ENCODE measurements around the gene RHOC. TPM values are rescaled to one million over a fixed set of nuclear protein-coding genes. Genes with fewer than 3 reads are reported as not detected.
A peak's percentile ranks its signal among the peaks of the same experiment; 100 is the strongest.

RHOC gene
- total RNA-seq, 5 donors from 2014 or later (not counting 1 experiment from before 2014, with no cell fraction given): 6.0 to 33.2 (median 12.1) TPM

GRCh38 chr1:112696578-112697314, 10.2 kb downstream of the RHOC start:
- Histone ChIP-seq H3K36me3 (ENCODE audit: control insufficient read depth in 2 of 2, extremely low read depth in 1 of 2, insufficient read depth in 1 of 2, low read length in 1 of 2) (peaks cover 6 to 73% of the 10 kb centered on the region in 2 donors), H3K4me1 (ENCODE audit: control insufficient read depth in 1 of 2, extremely low read depth in 1 of 2, insufficient read depth in 2 of 2, low read length in 2 of 2) (peaks cover 4 to 20% of the 10 kb centered on the region in 2 experiments), H3K9me3 (no peaks in the 10 kb centered on the region), H3K4me3 (ENCODE audit: control insufficient read depth in 1 of 2, extremely low read depth in 1 of 2, low read length in 1 of 2) (no peak overlapping the region), H3K27ac (ENCODE audit: low read length) (no peak overlapping the region), H3K27me3 (replicated peaks in 1 of 2; ENCODE audit: control insufficient read depth in 2 of 2, extremely low read depth in 1 of 2, insufficient read depth in 2 of 2, low read length in 1 of 2) (no peaks in the 10 kb centered on the region)
- H3K4me3 Mint-ChIP-seq: no peak overlapping the region
- ATAC-seq (replicated peaks in 1 of 4): no peak
- no peaks in the 10 kb centered on the region for H3K9me3 Mint-ChIP-seq
- H3K27ac Mint-ChIP-seq: peak overlapping the region in 1 of 2 donors; percentile 29
- WGBS (ENCODE audit: insufficient coverage): 100% methylated on average over 1 of the region's 7 CpGs
- no peaks in the 10 kb centered on the region for H3K27me3 Mint-ChIP-seq
- no peak for DNase-seq
- H3K36me3 Mint-ChIP-seq: peaks cover 38% of the 10 kb centered on the region
- CTCF ChIA-PET: interaction anchor here (0.6 to 0.9 kb wide), 4 partner anchors 11 to 306 kb away, joined by 3 to 7 read pairs (median 4); no protein-coding TSS in a partner anchor
- POLR2A ChIA-PET: interaction anchor here in 1 of 2 donors (0.6 kb wide), 1 partner anchor 987 kb away, joined by 3 read pairs; no protein-coding TSS in a partner anchor
- H3K4me1 Mint-ChIP-seq: peaks cover 23 to 29% (median 25%) of the 10 kb centered on the region in 3 donors

GRCh38 chr1:112695276-112695675, 11.7 kb downstream of the RHOC start:
- H3K9me3 ChIP-seq: no peaks in the 10 kb centered on the region
- DNase-seq (no peak), ATAC-seq (replicated peaks in 1 of 4) (no peak)
- Mint-ChIP-seq H3K27me3 (no peaks in the 10 kb centered on the region), H3K4me1 (peaks cover 10 to 15% (median 10%) of the 10 kb centered on the region in 3 donors), H3K9me3 (no peaks in the 10 kb centered on the region), H3K4me3 (no peak overlapping the region), H3K27ac (no peak overlapping the region), H3K36me3 (peaks cover 47% of the 10 kb centered on the region)
- CTCF ChIA-PET: no interaction called here
- H3K4me1 ChIP-seq (ENCODE audit: control insufficient read depth in 1 of 2, extremely low read depth in 1 of 2, insufficient read depth in 2 of 2, low read length in 2 of 2): peaks cover 0 to 5% of the 10 kb centered on the region in 2 experiments
- POLR2A ChIA-PET: no interaction called here
- no peak overlapping the region for H3K4me3 ChIP-seq (ENCODE audit: control insufficient read depth in 1 of 2, extremely low read depth in 1 of 2, low read length in 1 of 2)
- no peaks in the 10 kb centered on the region for H3K27me3 ChIP-seq (replicated peaks in 1 of 2; ENCODE audit: control insufficient read depth in 2 of 2, extremely low read depth in 1 of 2, insufficient read depth in 2 of 2, low read length in 1 of 2)
- WGBS (ENCODE audit: insufficient coverage): 97% methylated on average over 9 of the region's 9 CpGs
- peaks cover 6 to 77% of the 10 kb centered on the region in 2 donors for H3K36me3 ChIP-seq (ENCODE audit: control insufficient read depth in 2 of 2, extremely low read depth in 1 of 2, insufficient read depth in 1 of 2, low read length in 1 of 2)
- H3K27ac ChIP-seq (ENCODE audit: low read length): no peak overlapping the region

DNA sequence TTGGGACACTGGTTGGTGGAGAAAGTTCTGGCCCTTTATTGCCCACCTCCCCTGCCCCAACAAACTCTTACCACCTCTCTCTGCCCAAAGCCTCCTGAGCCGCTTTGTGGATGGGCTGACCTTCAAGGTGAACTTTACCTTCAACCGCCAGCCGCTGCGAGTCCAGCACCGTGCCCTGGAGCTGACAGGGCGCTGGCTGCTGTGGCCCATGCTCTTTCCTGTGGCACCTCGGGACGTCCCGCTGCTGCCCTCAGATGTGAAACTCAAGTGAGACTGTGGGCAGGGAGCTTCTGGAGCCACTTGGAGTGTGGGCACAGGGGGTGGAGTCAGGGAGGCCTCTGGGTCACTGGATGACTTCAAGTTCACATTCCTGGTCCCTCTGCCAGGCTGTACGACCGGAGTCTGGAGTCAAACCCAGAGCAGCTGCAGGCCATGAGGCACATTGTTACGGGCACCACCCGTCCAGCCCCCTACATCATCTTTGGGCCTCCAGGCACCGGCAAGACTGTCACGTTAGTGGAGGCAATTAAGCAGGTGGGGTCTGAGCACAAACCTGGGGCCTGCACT, 12.5 kb downstream of the RHOC start:
- CTCF ChIA-PET: no interaction called here
- peaks cover 6 to 76% of the 10 kb centered on the region in 2 donors for H3K36me3 ChIP-seq (ENCODE audit: control insufficient read depth in 2 of 2, extremely low read depth in 1 of 2, insufficient read depth in 1 of 2, low read length in 1 of 2)
- H3K36me3 Mint-ChIP-seq: peaks cover 45% of the 10 kb centered on the region

GRCh38 chr1:112693821-112694220, 13.1 kb downstream of the RHOC start:
- Histone ChIP-seq H3K4me3 (ENCODE audit: control insufficient read depth in 1 of 2, extremely low read depth in 1 of 2, low read length in 1 of 2) (no peak overlapping the region), H3K4me1 (ENCODE audit: control insufficient read depth in 1 of 2, extremely low read depth in 1 of 2, insufficient read depth in 2 of 2, low read length in 2 of 2) (no peaks in the 10 kb centered on the region), H3K9me3 (no peaks in the 10 kb centered on the region), H3K27me3 (replicated peaks in 1 of 2; ENCODE audit: control insufficient read depth in 2 of 2, extremely low read depth in 1 of 2, insufficient read depth in 2 of 2, low read length in 1 of 2) (no peaks in the 10 kb centered on the region), H3K27ac (ENCODE audit: low read length) (no peak overlapping the region), H3K36me3 (ENCODE audit: control insufficient read depth in 2 of 2, extremely low read depth in 1 of 2, insufficient read depth in 1 of 2, low read length in 1 of 2) (peaks cover 5 to 79% of the 10 kb centered on the region in 2 donors)
- Mint-ChIP-seq H3K36me3 (peaks cover 44% of the 10 kb centered on the region), H3K27ac (no peak overlapping the region), H3K9me3 (no peaks in the 10 kb centered on the region), H3K4me1 (peaks cover 0 to 3% (median 1%) of the 10 kb centered on the region in 3 donors), H3K27me3 (no peaks in the 10 kb centered on the region), H3K4me3 (no peak overlapping the region)
- CTCF ChIA-PET: interaction anchor here in 1 of 2 donors (0.6 to 0.7 kb wide), 2 partner anchors 1255 to 1476 kb away, joined by 3 to 7 read pairs; no protein-coding TSS in a partner anchor
- WGBS (ENCODE audit: insufficient coverage): 90% methylated on average over 5 of the region's 6 CpGs
- no peak for ATAC-seq (replicated peaks in 1 of 4)
- POLR2A ChIA-PET: interaction anchor here (0.6 kb wide), 2 partner anchors 89 to 247 kb away, joined by 7 to 8 read pairs; no protein-coding TSS in a partner anchor
- no peak for DNase-seq

More for the DNA sequence above, 12.5 kb downstream of the RHOC start:
- H3K9me3 ChIP-seq: no peaks in the 10 kb centered on the region
- ATAC-seq (replicated peaks in 1 of 4): no peak
- POLR2A ChIA-PET: interaction anchor here in 1 of 2 donors (0.6 kb wide), 1 partner anchor 89 kb away, joined by 8 read pairs; no protein-coding TSS in a partner anchor
- H3K27ac ChIP-seq (ENCODE audit: low read length): no peak overlapping the region
- H3K4me3 Mint-ChIP-seq: no peak overlapping the region
- DNase-seq: no peak
- 94% methylated on average over 12 of the region's 15 CpGs for WGBS (ENCODE audit: insufficient coverage)
- peaks cover 1 to 6% (median 2%) of the 10 kb centered on the region in 3 donors for H3K4me1 Mint-ChIP-seq
- H3K27me3 Mint-ChIP-seq: no peaks in the 10 kb centered on the region
- no peaks in the 10 kb centered on the region for H3K27me3 ChIP-seq (replicated peaks in 1 of 2; ENCODE audit: control insufficient read depth in 2 of 2, extremely low read depth in 1 of 2, insufficient read depth in 2 of 2, low read length in 1 of 2)
- no peak overlapping the region for H3K4me3 ChIP-seq (ENCODE audit: control insufficient read depth in 1 of 2, extremely low read depth in 1 of 2, low read length in 1 of 2)
- H3K4me1 ChIP-seq (ENCODE audit: control insufficient read depth in 1 of 2, extremely low read depth in 1 of 2, insufficient read depth in 2 of 2, low read length in 2 of 2): no peaks in the 10 kb centered on the region
- no peaks in the 10 kb centered on the region for H3K9me3 Mint-ChIP-seq
- H3K27ac Mint-ChIP-seq: no peak overlapping the region

- H3K9me3 ChIP-seq: no peaks in the 10 kb centered on the region
- H3K36me3 ChIP-seq (ENCODE audit: control insufficient read depth in 2 of 2, extremely low read depth in 1 of 2, insufficient read depth in 1 of 2, low read length in 1 of 2): peaks cover 0 to 74% of the 10 kb centered on the region in 2 donors
- ATAC-seq (replicated peaks in 1 of 4) (no peak), DNase-seq (no peak)
- H3K27ac Mint-ChIP-seq: no peak overlapping the region
- H3K4me3 ChIP-seq (ENCODE audit: control insufficient read depth in 1 of 2, extremely low read depth in 1 of 2, low read length in 1 of 2): no peak overlapping the region
- H3K4me1 Mint-ChIP-seq: peaks cover 2 to 12% (median 5%) of the 10 kb centered on the region in 3 donors
- H3K9me3 Mint-ChIP-seq: no peaks in the 10 kb centered on the region
- CTCF ChIA-PET: no interaction called here
- H3K27me3 Mint-ChIP-seq: no peaks in the 10 kb centered on the region
- H3K36me3 Mint-ChIP-seq: peaks cover 44% of the 10 kb centered on the region
- H3K4me1 ChIP-seq (ENCODE audit: control insufficient read depth in 1 of 2, extremely low read depth in 1 of 2, insufficient read depth in 2 of 2, low read length in 2 of 2): no peaks in the 10 kb centered on the region
- POLR2A ChIA-PET: no interaction called here
- WGBS (ENCODE audit: insufficient coverage): 96% methylated on average over 5 of the region's 5 CpGs
- no peaks in the 10 kb centered on the region for H3K27me3 ChIP-seq (replicated peaks in 1 of 2; ENCODE audit: control insufficient read depth in 2 of 2, extremely low read depth in 1 of 2, insufficient read depth in 2 of 2, low read length in 1 of 2)
- H3K27ac ChIP-seq (ENCODE audit: low read length): no peak overlapping the region
- H3K4me3 Mint-ChIP-seq: no peak overlapping the region
Measured at GRCh38 chr1:112692681-112693080, 14.2 kb downstream of the RHOC start.

GRCh38 chr1:112689842-112690237, 17.1 kb downstream of the RHOC start:
- ChIA-PET POLR2A (no interaction called here), CTCF (no interaction called here)
- no peak for DNase-seq
- Histone ChIP-seq H3K4me1 (ENCODE audit: control insufficient read depth in 1 of 2, extremely low read depth in 1 of 2, insufficient read depth in 2 of 2, low read length in 2 of 2) (no peaks in the 10 kb centered on the region), H3K9me3 (no peaks in the 10 kb centered on the region), H3K36me3 (ENCODE audit: control insufficient read depth in 2 of 2, extremely low read depth in 1 of 2, insufficient read depth in 1 of 2, low read length in 1 of 2) (peaks cover 0 to 55% of the 10 kb centered on the region in 2 donors), H3K27me3 (replicated peaks in 1 of 2; ENCODE audit: control insufficient read depth in 2 of 2, extremely low read depth in 1 of 2, insufficient read depth in 2 of 2, low read length in 1 of 2) (no peaks in the 10 kb centered on the region), H3K27ac (ENCODE audit: low read length) (no peak overlapping the region), H3K4me3 (ENCODE audit: control insufficient read depth in 1 of 2, extremely low read depth in 1 of 2, low read length in 1 of 2) (no peak overlapping the region)
- ATAC-seq (replicated peaks in 1 of 4): no peak
- H3K4me1 Mint-ChIP-seq: peaks cover 12 to 25% (median 16%) of the 10 kb centered on the region in 3 donors
- H3K4me3 Mint-ChIP-seq: no peak overlapping the region
- WGBS (ENCODE audit: insufficient coverage): 96% methylated on average over 8 of the region's 11 CpGs
- H3K27ac Mint-ChIP-seq: no peak overlapping the region
- no peaks in the 10 kb centered on the region for H3K9me3 Mint-ChIP-seq
- H3K36me3 Mint-ChIP-seq: peaks cover 36% of the 10 kb centered on the region
- H3K27me3 Mint-ChIP-seq: no peaks in the 10 kb centered on the region

Measured in T-cell (primary cell).